HL-60 (cell line): ENCODE results near the gene CRYGB.

Experiments
- POLR2AphosphoS5 ChIP-seq: IDR thresholded peaks from 2 replicates; pipeline ENCODE4 v1.6.1; 2012; ENCODE audit warnings: low read depth
- TF ChIP-seq, protein P1 (sequence below): IDR thresholded peaks from 2 replicates; pipeline ENCODE4 v1.6.1; 2012; ENCODE audit warnings: low read depth; ENCODE audit not compliant: insufficient replicate concordance

DNA sequence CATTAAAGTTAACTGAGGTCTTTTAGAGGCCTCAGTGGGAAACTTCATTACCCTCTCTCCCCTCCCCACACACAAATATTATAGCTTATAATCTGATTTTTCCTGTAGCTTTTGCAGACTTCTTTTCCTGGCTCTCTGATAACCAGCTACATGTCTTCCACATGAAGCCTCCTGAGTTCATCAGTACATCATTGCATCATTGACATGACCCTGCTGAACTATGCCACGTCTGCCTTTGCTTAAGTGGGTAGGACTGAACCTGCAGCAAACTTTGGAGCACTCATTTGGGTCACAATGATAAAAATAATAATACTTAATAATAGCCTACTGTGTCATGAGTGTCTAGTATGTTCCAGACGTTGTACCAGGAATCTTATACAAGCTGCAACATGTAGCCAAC is 10.5 kb upstream of the CRYGB start:
- TF ChIP-seq POLR2AphosphoS5: no peak
- TF ChIP-seq, protein P1, sequence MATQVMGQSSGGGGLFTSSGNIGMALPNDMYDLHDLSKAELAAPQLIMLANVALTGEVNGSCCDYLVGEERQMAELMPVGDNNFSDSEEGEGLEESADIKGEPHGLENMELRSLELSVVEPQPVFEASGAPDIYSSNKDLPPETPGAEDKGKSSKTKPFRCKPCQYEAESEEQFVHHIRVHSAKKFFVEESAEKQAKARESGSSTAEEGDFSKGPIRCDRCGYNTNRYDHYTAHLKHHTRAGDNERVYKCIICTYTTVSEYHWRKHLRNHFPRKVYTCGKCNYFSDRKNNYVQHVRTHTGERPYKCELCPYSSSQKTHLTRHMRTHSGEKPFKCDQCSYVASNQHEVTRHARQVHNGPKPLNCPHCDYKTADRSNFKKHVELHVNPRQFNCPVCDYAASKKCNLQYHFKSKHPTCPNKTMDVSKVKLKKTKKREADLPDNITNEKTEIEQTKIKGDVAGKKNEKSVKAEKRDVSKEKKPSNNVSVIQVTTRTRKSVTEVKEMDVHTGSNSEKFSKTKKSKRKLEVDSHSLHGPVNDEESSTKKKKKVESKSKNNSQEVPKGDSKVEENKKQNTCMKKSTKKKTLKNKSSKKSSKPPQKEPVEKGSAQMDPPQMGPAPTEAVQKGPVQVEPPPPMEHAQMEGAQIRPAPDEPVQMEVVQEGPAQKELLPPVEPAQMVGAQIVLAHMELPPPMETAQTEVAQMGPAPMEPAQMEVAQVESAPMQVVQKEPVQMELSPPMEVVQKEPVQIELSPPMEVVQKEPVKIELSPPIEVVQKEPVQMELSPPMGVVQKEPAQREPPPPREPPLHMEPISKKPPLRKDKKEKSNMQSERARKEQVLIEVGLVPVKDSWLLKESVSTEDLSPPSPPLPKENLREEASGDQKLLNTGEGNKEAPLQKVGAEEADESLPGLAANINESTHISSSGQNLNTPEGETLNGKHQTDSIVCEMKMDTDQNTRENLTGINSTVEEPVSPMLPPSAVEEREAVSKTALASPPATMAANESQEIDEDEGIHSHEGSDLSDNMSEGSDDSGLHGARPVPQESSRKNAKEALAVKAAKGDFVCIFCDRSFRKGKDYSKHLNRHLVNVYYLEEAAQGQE: no peak
